Adrenal gland (tissue), 5 donors: Measurements from ENCODE around the gene EIPR1.

Source experiments
- CTCF ChIP-seq, 6 experiments: fragments of 450-650 bp in 4 of 6; fragments of 200-600 bp in 2 of 6; sonication (generic) in 1 of 6; IDR thresholded peaks; 1 replicate in 5 of 6; 2 replicates in 1 of 6; pipeline versions ENCODE4 v1.5.1 to v1.8.0; 2016 to 2021; ENCODE audit warnings: antibody characterized with exemption in 6 of 6, mild to moderate bottlenecking in 2 of 6, moderate library complexity in 1 of 6
- POLR2A ChIP-seq, 2 donors: fragments of 450-650 bp; IDR thresholded peaks; one replicate each; pipeline ENCODE4 v1.6.1; 2017; ENCODE audit warnings: antibody characterized with exemption in 2 of 2, mild to moderate bottlenecking in 2 of 2, moderate library complexity in 1 of 2
- donor health status: DM: no; HTN: no; CAD: no.

GRCh38 chr2:3189961-3190360 lies 187.7 kb downstream of the EIPR1 start:
- TF ChIP-seq CTCF (IDR thresholded peaks at IDR 0.05) (no peak), POLR2A (IDR thresholded peaks at IDR 0.05) (no peak)
